GM18951 (cell line): ENCODE results near the gene GRIK5.
"Not testable (repeated sequence)": the region's sequence is repeated elsewhere in the genome, so short reads cannot be mapped to it uniquely, and the experiment has no call there.

Experiments
- POLR2A ChIP-seq: IDR thresholded peaks from 4 replicates; pipeline ENCODE4 v1.6.1; 2011; ENCODE audit warnings: mild to moderate bottlenecking; ENCODE audit not compliant: insufficient read length, insufficient read depth; ENCODE audit errors: extremely low read depth
- in situ Hi-C: fragments of 300-500 bp; cut with MboI; formaldehyde crosslinking; loops from one replicate; pipeline ENCODE4 v1.12.0; 2022; ENCODE audit warnings: low sequenced_read_pairs, mixed read lengths, inconsistent platforms; ENCODE audit not compliant: unreplicated experiment

GRIK5 gene

GRCh38 chr19:42064432-42064831, 5.6 kb downstream of the GRIK5 start:
- no peak for TF ChIP-seq POLR2A
- in situ Hi-C loops = no loop called here

- TF ChIP-seq POLR2A = no peak
- in situ Hi-C loops = no loop called here
These were observed 7.6 kb downstream of the GRIK5 start for GRCh38 chr19:42062381-42062780.

DNA sequence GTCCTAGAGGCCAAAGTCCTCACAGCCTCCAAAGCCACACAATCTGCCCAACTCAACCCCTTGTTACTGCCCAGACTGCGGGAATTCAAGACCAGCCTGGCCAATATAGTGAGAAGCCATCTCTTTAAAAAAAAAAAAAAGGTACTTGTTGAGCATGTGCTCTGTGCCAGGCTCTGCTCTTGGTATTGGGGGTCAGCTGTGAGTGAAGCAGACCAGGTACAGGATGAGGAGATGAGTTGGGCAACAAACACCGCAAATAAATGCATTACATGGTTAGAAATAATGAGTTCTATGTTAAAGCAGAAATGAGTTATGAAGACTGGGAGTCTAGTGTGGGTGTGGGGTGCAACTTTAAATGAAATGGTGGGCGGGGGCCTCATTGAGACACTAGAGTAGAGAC, 9.9 kb downstream of the GRIK5 start:
- TF ChIP-seq POLR2A = no peak
- in situ Hi-C loops = no loop called here

DNA sequence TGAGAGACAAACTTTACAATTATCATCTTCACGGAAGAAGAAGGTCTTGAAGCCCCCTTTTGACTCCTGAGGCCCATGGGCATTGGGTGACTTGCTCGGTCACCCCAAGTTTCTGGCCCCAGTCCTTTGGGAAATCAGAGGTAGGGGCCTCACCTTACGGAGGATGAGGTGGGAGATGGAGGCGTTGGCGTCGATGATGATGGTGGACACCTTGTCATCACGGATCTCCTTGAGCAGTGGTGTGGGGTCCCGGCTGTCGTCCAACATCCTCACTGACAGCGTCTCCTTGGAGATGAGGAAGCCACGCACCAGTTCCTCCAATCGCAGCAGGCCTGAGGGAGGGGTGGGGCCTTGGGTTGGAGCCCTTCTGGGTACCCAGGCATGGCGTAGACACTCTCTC, 10.8 kb downstream of the GRIK5 start:
- in situ Hi-C loops = no loop called here

GRCh38 chr19:42057846-42058245, 12.2 kb downstream of the GRIK5 start:
- in situ Hi-C loops = no loop called here
- TF ChIP-seq POLR2A = no peak

More for the DNA sequence above, 10.8 kb downstream of the GRIK5 start:
- TF ChIP-seq POLR2A = no peak

DNA sequence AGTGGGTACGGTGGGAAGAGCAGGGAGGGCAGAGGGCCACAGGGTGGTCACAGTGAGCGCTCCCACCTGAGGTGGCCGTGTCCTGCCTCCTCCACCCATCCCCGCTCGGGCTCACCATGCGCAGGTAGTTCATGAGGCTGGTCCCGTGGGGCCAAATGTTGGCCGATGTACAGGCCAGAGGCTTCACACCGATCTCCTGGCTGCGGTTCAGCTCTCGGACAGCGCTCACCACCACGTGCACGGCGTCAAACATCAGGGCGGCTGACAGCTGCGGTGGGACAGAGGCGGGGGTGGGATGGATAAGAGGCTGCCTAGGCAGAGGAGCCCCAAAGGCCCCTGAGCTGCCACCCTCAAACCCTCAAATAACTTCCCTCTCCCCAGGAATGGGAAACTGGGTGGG, 15.8 kb downstream of the GRIK5 start:
- in situ Hi-C loops = no loop called here
- TF ChIP-seq POLR2A = no peak

- no peak for TF ChIP-seq POLR2A
- in situ Hi-C loops = no loop called here
These were observed 16.7 kb downstream of the GRIK5 start for GRCh38 chr19:42053037-42053935.

GRCh38 chr19:42052241-42052863, 17.7 kb downstream of the GRIK5 start:
- in situ Hi-C loops = no loop called here
- no peak for TF ChIP-seq POLR2A

- no peak for TF ChIP-seq POLR2A
- in situ Hi-C loops = no loop called here
These were observed 18.6 kb downstream of the GRIK5 start for GRCh38 chr19:42051166-42052115.

DNA sequence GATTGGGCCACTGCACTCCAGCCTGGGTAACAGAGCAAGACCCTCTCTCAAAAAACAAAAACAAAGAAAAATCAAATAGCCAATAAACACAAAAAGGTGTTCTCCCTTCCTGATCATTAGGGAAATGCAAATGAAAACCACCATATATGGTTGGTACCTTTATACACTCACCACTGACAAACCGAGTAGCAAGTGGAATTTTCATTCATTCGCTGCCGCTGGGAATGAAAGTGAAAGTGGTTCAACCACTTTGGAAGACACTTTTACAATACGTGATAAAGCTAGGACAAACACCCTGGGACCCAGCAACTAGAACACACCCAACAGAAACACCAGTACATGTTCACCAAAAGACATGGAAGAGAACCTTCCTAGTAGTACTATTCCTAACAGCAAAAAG, 21.0 kb downstream of the GRIK5 start:
- TF ChIP-seq POLR2A = no peak
- in situ Hi-C loops = no loop called here

GRCh38 chr19:42045575-42045974, 24.4 kb downstream of the GRIK5 start:
- in situ Hi-C loops = no loop called here
- no peak for TF ChIP-seq POLR2A

DNA sequence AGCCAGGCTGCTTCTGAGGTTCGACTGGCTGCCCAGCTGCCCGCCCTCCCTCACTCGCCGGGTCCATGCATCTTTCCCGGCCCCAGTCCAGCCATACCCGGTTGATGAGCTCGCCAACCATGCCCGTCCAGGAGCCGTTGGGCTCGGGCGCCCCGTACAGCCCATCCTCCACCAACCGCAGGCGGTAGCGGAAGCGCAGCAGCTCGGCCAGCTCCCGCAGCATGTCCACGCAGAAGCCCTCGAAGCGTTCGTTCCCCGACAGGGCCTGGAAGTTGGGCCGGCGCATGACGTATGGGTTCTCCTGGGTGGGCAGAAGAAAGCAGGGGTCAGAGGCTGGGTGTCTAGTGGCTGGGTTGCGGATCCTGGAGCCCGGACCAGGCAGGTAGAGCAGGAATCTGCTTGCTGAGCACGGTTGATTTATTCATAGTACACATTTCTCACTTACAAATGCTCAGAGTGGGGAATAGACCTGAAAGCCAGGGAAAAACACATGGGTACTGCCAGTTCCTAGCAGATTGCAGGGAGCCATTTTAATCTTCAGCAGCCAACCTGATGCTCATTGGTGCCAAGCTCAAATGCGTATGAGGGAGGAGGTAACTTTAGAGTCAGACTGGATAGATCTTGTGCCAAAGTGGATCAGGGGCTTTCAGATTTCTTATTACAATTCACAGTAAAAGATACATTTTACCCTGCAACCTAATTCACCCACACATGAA, 27.4 kb downstream of the GRIK5 start:
- no peak for TF ChIP-seq POLR2A
- in situ Hi-C loops = no loop called here

- in situ Hi-C loops = not testable (repeated sequence)
These were observed 29.5 kb downstream of the GRIK5 start for GRCh38 chr19:42040491-42040890.
